ENCODE results near the gene MB21D2.

Gene MB21D2

GRCh38 chr3:192870822-192871221 is 46.8 kb downstream of the MB21D2 start:
- no peak for TF ChIP-seq CTCF (IDR thresholded peaks at IDR 0.05; ENCODE audit: extremely low read depth, missing control alignments)
- DNase-seq (ENCODE audit: low spot score) = no peak

- DNase-seq (ENCODE audit: low spot score) = no peak
Measured at GRCh38 chr3:192869131-192870031, 48.3 kb downstream of the MB21D2 start.

GRCh38 chr3:192867645-192868044 is 50.0 kb downstream of the MB21D2 start:
- DNase-seq (ENCODE audit: low spot score) = no peak
- TF ChIP-seq CTCF (IDR thresholded peaks at IDR 0.05; ENCODE audit: extremely low read depth, missing control alignments) = no peak

More at GRCh38 chr3:192869131-192870031, 48.3 kb downstream of the MB21D2 start:
- no peak for TF ChIP-seq CTCF (IDR thresholded peaks at IDR 0.05; ENCODE audit: extremely low read depth, missing control alignments)

- DNase-seq (ENCODE audit: low spot score) = no peak
- no peak for TF ChIP-seq CTCF (IDR thresholded peaks at IDR 0.05; ENCODE audit: extremely low read depth, missing control alignments)
Measured at GRCh38 chr3:192866804-192867203, 50.9 kb downstream of the MB21D2 start.

GRCh38 chr3:192864941-192865340 is 52.7 kb downstream of the MB21D2 start:
- TF ChIP-seq CTCF (IDR thresholded peaks at IDR 0.05; ENCODE audit: extremely low read depth, missing control alignments) = no peak
- peak; percentile 32 for DNase-seq (ENCODE audit: low spot score)

- no peak for DNase-seq (ENCODE audit: low spot score)
- TF ChIP-seq CTCF (IDR thresholded peaks at IDR 0.05; ENCODE audit: extremely low read depth, missing control alignments) = no peak
Measured at GRCh38 chr3:192863091-192863420, 54.6 kb downstream of the MB21D2 start.

- no peak for DNase-seq (ENCODE audit: low spot score)
Measured at GRCh38 chr3:192862408-192863090, 55.1 kb downstream of the MB21D2 start.

More at GRCh38 chr3:192862408-192863090, 55.1 kb downstream of the MB21D2 start:
- no peak for TF ChIP-seq CTCF (IDR thresholded peaks at IDR 0.05; ENCODE audit: extremely low read depth, missing control alignments)
